Upper lobe of left lung (tissue), 6 donors: Measurements from ENCODE around the gene SRRM5. TPM values are rescaled to one million over a fixed set of nuclear protein-coding genes. Genes with fewer than 3 reads are reported as not detected.

ENCODE experiments used
- ATAC-seq, 2 donors: fragments of 200-7000 bp; cut with Tn5 transposase; one replicate each; pipeline ENCODE4 v1.9.1; 2022; ENCODE audit warnings: mild to moderate bottlenecking in 2 of 2, moderate library complexity in 2 of 2; ENCODE audit not compliant: low FRiP score in 2 of 2
- DNase-seq, 2 donors: peaks; one replicate each; pipeline ENCODE4 v3.0.0-alpha.2; 2019 to 2020
- H3K27ac ChIP-seq, 4 donors: fragments of 200-600 bp; sonication (generic); one replicate each; pipeline ENCODE4 v1.5.1; 2016 to 2019
- H3K27me3 ChIP-seq, 4 donors: fragments of 200-600 bp; sonication (generic); one replicate each; pipeline ENCODE4 v1.5.1; 2017 to 2019
- H3K36me3 ChIP-seq, 4 donors: fragments of 200-600 bp; sonication (generic); one replicate each; pipeline ENCODE4 v1.5.1; 2016 to 2019
- H3K4me1 ChIP-seq, 4 donors: fragments of 200-600 bp; sonication (generic); one replicate each; pipeline ENCODE4 v1.5.1; 2018 to 2019
- H3K4me3 ChIP-seq, 4 donors: fragments of 200-600 bp; sonication (generic); one replicate each; pipeline ENCODE4 v1.5.1; 2017 to 2019; ENCODE audit warnings: mild to moderate bottlenecking in 2 of 4, moderate library complexity in 1 of 4
- H3K9me3 ChIP-seq, 4 donors: fragments of 200-600 bp; sonication (generic); one replicate each; pipeline ENCODE4 v1.5.1; 2018 to 2019
- EP300 ChIP-seq, 4 donors: sonication (generic); formaldehyde crosslinking; IDR thresholded peaks; one replicate each; pipeline ENCODE4 v1.5.1; 2017; ENCODE audit warnings: antibody characterized with exemption in 4 of 4, control low read depth in 2 of 4
- POLR2A ChIP-seq, 4 donors: fragments of 450-650 bp; IDR thresholded peaks; one replicate each; pipeline ENCODE4 v1.5.1; 2016 to 2017; ENCODE audit warnings: antibody characterized with exemption in 4 of 4, mild to moderate bottlenecking in 2 of 4
- POLR2AphosphoS5 ChIP-seq, 2 donors: sonication (generic); formaldehyde crosslinking; IDR thresholded peaks; one replicate each; pipeline ENCODE4 v1.5.1; 2017; ENCODE audit warnings: antibody characterized with exemption in 2 of 2
- WGBS, 2 donors: methylation state at CpG; one replicate each; pipeline ENCODE4 v1.1.5; 2017 to 2018; 5-methylcytosine and 5-hydroxymethylcytosine counted together
- total RNA-seq, 6 donors: library from RNA; depleted of rRNA in 4 of 6; stranded (reverse); fragments of >200 nt in 4 of 6; gene quantifications; one replicate each; pipeline versions ENCODE4 v1.1.0 to v1.2.1, GENCODE V29; 2016 to 2021
- TF ChIP-seq, protein P1 (sequence below), 6 experiments: fragments of 450-650 bp in 4 of 6; fragments of 200-600 bp in 2 of 6; sonication (generic) in 2 of 6; IDR thresholded peaks; one replicate each; pipeline ENCODE4 v1.5.1; 2016 to 2019; ENCODE audit warnings: antibody characterized with exemption in 6 of 6
- donor health status: DM: no; HTN: no; CAD: no; lungs with moderate emphysema.
- donor health status: DM: no; HTN: yes; CAD: no; lungs with severe emphysema.

Gene SRRM5
- total RNA-seq, 6 donors from 2014 or later, result 0.17 to 2.1 (median 0.30) TPM; not detected in 1

DNA sequence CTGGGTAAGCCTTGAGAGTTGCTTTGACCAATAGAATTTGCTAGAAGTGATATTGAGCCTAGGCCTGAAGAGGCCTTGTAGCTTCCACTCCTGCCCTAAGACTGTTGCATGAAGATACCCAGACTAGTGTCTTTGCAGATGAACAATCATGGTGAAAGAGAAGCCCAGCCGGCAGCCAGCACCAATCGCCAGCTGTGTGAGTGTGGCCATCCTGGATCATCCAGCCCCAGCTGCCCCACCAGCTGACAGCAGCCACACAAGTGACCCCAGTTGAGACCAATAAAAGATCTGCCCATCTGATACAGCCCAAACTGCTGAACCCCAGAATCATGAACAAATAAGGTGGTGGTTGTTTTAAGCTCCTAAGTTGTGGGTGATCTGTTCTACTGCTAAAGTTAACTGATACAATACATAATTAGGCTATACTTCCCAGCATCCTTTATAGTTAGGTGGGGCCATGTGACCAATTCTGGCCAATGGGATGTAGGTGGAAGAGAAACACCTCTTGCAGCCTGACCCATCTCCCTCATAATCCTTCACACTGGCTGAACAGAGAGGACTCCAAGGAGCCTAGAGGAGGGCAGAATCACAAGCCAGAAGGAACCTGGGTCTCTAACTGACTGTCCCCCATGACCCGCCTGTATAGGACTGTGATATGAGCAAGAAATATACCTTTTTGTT, 16.9 kb downstream of the SRRM5 start:
- 89 to 100% methylated on average over 1 to 3 of the region's 3 CpGs for WGBS, 2 donors
- ATAC-seq, result no peak
- DNase-seq, result no peak
- TF ChIP-seq EP300 (IDR thresholded peaks at IDR 0.05), result no peak
- TF ChIP-seq, protein P1, sequence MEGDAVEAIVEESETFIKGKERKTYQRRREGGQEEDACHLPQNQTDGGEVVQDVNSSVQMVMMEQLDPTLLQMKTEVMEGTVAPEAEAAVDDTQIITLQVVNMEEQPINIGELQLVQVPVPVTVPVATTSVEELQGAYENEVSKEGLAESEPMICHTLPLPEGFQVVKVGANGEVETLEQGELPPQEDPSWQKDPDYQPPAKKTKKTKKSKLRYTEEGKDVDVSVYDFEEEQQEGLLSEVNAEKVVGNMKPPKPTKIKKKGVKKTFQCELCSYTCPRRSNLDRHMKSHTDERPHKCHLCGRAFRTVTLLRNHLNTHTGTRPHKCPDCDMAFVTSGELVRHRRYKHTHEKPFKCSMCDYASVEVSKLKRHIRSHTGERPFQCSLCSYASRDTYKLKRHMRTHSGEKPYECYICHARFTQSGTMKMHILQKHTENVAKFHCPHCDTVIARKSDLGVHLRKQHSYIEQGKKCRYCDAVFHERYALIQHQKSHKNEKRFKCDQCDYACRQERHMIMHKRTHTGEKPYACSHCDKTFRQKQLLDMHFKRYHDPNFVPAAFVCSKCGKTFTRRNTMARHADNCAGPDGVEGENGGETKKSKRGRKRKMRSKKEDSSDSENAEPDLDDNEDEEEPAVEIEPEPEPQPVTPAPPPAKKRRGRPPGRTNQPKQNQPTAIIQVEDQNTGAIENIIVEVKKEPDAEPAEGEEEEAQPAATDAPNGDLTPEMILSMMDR (IDR thresholded peaks at IDR 0.05), result no peak
- no peak for TF ChIP-seq POLR2AphosphoS5 (IDR thresholded peaks at IDR 0.05)
- no peak for TF ChIP-seq POLR2A (IDR thresholded peaks at IDR 0.05)
- Histone ChIP-seq H3K36me3 (no peaks in the 10 kb centered on the region), H3K27me3 (no peaks in the 10 kb centered on the region), H3K4me3 (no peak overlapping the region), H3K4me1 (peaks cover 0 to 5% (median 0%) of the 10 kb centered on the region in 4 donors), H3K9me3 (no peaks in the 10 kb centered on the region), H3K27ac (no peak overlapping the region)

DNA sequence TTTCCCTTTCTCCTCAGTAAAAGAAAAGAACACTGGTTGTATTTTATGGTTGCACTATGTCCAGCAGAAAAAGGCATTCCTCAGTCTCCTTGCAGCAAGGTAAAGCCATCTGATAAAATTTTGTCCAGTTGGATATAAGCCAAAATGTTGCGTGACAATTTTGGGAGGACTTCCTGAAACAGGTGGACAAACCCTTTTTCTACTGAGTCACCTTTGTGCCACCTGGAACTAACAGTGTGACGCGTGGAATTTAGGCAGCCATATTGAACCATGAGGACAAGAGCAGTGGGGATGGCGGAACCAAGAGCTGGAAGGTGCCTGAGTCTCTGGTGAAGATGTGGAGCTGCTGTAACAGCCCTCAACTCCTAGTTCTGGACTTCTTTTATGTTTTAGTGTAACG, 19.6 kb downstream of the SRRM5 start:
- no peaks in the 10 kb centered on the region for H3K4me1 ChIP-seq
- no peak overlapping the region for H3K4me3 ChIP-seq
- WGBS, 2 donors, result 85 to 91% methylated on average over 5 of the region's 5 CpGs
- no peak for DNase-seq
- ATAC-seq, result no peak
- no peak overlapping the region for H3K27ac ChIP-seq
- H3K9me3 ChIP-seq, result no peaks in the 10 kb centered on the region
- no peaks in the 10 kb centered on the region for H3K36me3 ChIP-seq
- H3K27me3 ChIP-seq, result no peaks in the 10 kb centered on the region
- no peak for TF ChIP-seq POLR2AphosphoS5 (IDR thresholded peaks at IDR 0.05)
- TF ChIP-seq, protein P1 (IDR thresholded peaks at IDR 0.05), result no peak
- no peak for TF ChIP-seq EP300 (IDR thresholded peaks at IDR 0.05)
- TF ChIP-seq POLR2A (IDR thresholded peaks at IDR 0.05), result no peak

DNA sequence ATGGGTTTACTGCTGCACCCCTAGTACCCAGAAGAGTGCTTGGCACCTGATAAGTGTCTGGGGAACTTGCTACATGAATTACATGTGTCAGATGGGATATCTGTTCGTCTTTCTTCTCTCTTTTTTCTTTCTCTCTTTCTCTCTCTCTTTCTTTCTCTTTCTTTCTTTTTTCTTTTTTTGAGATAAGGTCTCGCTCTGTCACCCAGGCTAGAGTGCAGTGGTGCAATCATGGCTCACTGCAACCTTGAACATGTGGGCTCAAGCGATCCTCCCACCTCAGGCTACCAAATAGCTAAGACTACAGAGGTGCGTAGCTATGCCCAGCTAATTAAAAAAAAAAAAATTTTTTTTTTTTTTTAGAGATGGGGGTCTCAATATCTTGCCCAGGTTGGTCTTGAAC, 21.6 kb downstream of the SRRM5 start:
- Histone ChIP-seq H3K27me3 (no peaks in the 10 kb centered on the region), H3K27ac (no peak overlapping the region), H3K4me3 (no peak overlapping the region), H3K4me1 (no peaks in the 10 kb centered on the region), H3K36me3 (no peaks in the 10 kb centered on the region), H3K9me3 (no peaks in the 10 kb centered on the region)
- 91 to 97% methylated on average over 4 of the region's 4 CpGs for WGBS, 2 donors
- ATAC-seq (no peak), DNase-seq (no peak)
- no peak for TF ChIP-seq POLR2AphosphoS5 (IDR thresholded peaks at IDR 0.05)

DNA sequence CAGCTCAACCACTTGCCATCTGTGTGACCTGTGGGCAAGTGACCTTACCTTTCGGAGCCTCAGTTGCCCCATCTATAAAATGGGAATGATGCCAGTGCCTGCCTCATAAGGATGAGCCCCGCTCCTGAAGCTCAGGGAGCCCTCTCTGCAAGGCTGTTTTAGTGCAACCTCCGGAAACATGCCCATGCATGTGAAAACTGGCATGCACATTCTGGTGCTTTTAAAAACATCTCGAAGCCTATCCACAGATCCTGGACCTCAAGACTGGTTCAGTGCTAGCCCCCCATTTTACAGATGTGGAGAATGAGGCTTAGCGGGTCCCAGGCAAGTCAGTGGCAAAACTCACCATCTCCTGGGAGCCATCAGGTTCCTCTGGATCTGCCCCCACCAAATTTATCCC, 22.2 kb downstream of the SRRM5 start:
- peaks cover 0 to 3% (median 0%) of the 10 kb centered on the region in 4 donors for H3K27me3 ChIP-seq
- ATAC-seq (no peak), DNase-seq (no peak)
- TF ChIP-seq, protein P1 (IDR thresholded peaks at IDR 0.05), result no peak
- TF ChIP-seq POLR2A (IDR thresholded peaks at IDR 0.05), result no peak
- TF ChIP-seq POLR2AphosphoS5 (IDR thresholded peaks at IDR 0.05), result no peak
- no peak for TF ChIP-seq EP300 (IDR thresholded peaks at IDR 0.05)
- no peaks in the 10 kb centered on the region for H3K9me3 ChIP-seq
- WGBS, 2 donors, result 87 to 88% methylated on average over 1 to 5 of the region's 5 CpGs
- H3K4me1 ChIP-seq, result peaks cover 0 to 2% (median 0%) of the 10 kb centered on the region in 4 donors
- H3K27ac ChIP-seq, result no peak overlapping the region
- H3K36me3 ChIP-seq, result no peaks in the 10 kb centered on the region
- H3K4me3 ChIP-seq, result no peak overlapping the region

DNA sequence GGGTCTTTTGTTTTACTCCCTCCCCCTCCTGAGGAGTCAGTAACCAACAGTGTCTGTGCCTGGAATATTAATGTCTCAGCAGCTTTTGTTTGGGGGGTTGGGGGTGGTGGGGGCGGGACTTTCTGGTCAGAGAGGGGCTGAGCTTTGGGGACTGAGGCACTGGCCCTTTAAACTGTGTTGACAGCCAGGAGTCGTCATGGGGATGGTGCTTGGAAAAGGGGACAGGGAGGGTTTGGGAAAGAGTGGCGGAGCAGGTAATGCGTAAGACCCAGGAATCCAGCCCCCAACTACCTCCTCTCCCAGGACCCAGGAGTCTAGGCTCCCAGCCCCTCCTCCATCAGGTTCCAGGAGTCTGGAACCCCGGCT, 22.6 kb downstream of the SRRM5 start:
- no peak for DNase-seq
- H3K4me1 ChIP-seq, result peaks cover 0 to 7% (median 0%) of the 10 kb centered on the region in 4 donors
- H3K36me3 ChIP-seq, result no peaks in the 10 kb centered on the region
- TF ChIP-seq POLR2AphosphoS5 (IDR thresholded peaks at IDR 0.05), result no peak
- no peak for ATAC-seq
- no peak overlapping the region for H3K4me3 ChIP-seq
- WGBS, 2 donors, result 53 to 55% methylated on average over 3 to 5 of the region's 5 CpGs
- no peaks in the 10 kb centered on the region for H3K9me3 ChIP-seq
- no peak overlapping the region for H3K27ac ChIP-seq
- peaks cover 0 to 6% (median 2%) of the 10 kb centered on the region in 4 donors for H3K27me3 ChIP-seq
